AG04450 (cell line): Measurements from ENCODE around the gene TXK. TPM values are rescaled to one million over a fixed set of nuclear protein-coding genes. Genes with fewer than 3 reads are reported as not detected.

ENCODE experiments used
- CTCF ChIA-PET: fragments of 300-600, 350-600 bp; formaldehyde crosslinking; extraction: SDS; loops from one replicate; lab custom pipeline; 2022; ENCODE audit warnings: antibody characterized with exemption, inconsistent platforms; lab: Charles Lee
- POLR2A ChIA-PET: fragments of 350-600 bp; formaldehyde crosslinking; extraction: SDS; loops from one replicate; lab custom pipeline; 2021; ENCODE audit warnings: antibody characterized with exemption, inconsistent platforms; lab: Yijun Ruan, JAX
- DNase-seq: peaks from one replicate; pipeline ENCODE4 v3.0.0-alpha.2; 2011; ENCODE audit warnings: low read depth, low spot score
- H3K27ac ChIP-seq: one replicate; pipeline ENCODE4 v1.5.1; 2012; ENCODE audit warnings: low read depth, low read length, control low read depth
- H3K27me3 ChIP-seq: one replicate; pipeline ENCODE4 v1.6.0; 2012; ENCODE audit warnings: low read length; ENCODE audit not compliant: control insufficient read depth, insufficient read depth
- H3K4me3 ChIP-seq: 2 replicates; pipeline ENCODE4 v1.5.1; 2011; ENCODE audit warnings: mild to moderate bottlenecking, low read depth, low read length, control low read depth
- H3K9me3 ChIP-seq: 2 replicates; pipeline ENCODE4 v1.5.1; 2012; ENCODE audit warnings: low read length; ENCODE audit not compliant: control insufficient read depth, insufficient read depth
- polyA plus RNA-seq: library from polyadenylated mRNA; depleted of rRNA; stranded (reverse); fragments of >200 nt; gene quantifications from 2 replicates; pipeline ENCODE4 v1.2.3, GENCODE V29; 2011
- TF ChIP-seq, protein P1 (sequence below): IDR thresholded peaks from 2 replicates; pipeline ENCODE4 v1.5.1; 2011; ENCODE audit warnings: low read depth, low read length, control low read depth, inconsistent platforms

Gene TXK
- polyA plus RNA-seq, 1 experiment: not detected

- TF ChIP-seq, protein P1, sequence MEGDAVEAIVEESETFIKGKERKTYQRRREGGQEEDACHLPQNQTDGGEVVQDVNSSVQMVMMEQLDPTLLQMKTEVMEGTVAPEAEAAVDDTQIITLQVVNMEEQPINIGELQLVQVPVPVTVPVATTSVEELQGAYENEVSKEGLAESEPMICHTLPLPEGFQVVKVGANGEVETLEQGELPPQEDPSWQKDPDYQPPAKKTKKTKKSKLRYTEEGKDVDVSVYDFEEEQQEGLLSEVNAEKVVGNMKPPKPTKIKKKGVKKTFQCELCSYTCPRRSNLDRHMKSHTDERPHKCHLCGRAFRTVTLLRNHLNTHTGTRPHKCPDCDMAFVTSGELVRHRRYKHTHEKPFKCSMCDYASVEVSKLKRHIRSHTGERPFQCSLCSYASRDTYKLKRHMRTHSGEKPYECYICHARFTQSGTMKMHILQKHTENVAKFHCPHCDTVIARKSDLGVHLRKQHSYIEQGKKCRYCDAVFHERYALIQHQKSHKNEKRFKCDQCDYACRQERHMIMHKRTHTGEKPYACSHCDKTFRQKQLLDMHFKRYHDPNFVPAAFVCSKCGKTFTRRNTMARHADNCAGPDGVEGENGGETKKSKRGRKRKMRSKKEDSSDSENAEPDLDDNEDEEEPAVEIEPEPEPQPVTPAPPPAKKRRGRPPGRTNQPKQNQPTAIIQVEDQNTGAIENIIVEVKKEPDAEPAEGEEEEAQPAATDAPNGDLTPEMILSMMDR: no peak
- ChIA-PET CTCF (interaction anchor here (2.0 to 5.0 kb wide), 2 partner anchors 13 to 419 kb away, joined by 11 to 38 read pairs; no protein-coding TSS in a partner anchor), POLR2A (no interaction called here)
- H3K27me3 ChIP-seq: peaks cover 3% of the 10 kb centered on the region
- no peak for DNase-seq
- no peak overlapping the region for H3K4me3 ChIP-seq
- H3K27ac ChIP-seq: no peak overlapping the region
- H3K9me3 ChIP-seq: no peaks in the 10 kb centered on the region; the same call in 1 of the 2 replicates
Measured at GRCh38 chr4:48126621-48127020, 7.4 kb downstream of the TXK start.

DNA sequence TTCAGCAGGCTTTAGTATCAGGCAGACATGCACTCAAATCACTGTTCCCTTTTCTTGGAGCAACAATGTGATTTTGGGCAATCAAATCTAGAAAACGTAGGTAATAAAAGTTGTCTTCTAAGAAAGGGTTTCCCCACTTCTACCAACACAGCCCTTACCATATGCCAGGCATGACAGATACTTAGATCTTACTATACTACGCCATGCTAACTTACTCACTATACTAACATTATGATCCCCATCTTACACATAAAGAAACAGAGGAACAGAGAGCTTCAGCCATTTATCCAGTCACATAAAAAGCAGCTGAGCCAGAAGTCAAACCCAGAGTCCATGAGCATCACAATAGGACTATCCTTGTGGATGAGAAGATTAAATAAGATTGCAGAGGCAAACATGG, 9.2 kb downstream of the TXK start:
- POLR2A ChIA-PET: no interaction called here
- H3K27me3 ChIP-seq: peaks cover 7% of the 10 kb centered on the region

DNA sequence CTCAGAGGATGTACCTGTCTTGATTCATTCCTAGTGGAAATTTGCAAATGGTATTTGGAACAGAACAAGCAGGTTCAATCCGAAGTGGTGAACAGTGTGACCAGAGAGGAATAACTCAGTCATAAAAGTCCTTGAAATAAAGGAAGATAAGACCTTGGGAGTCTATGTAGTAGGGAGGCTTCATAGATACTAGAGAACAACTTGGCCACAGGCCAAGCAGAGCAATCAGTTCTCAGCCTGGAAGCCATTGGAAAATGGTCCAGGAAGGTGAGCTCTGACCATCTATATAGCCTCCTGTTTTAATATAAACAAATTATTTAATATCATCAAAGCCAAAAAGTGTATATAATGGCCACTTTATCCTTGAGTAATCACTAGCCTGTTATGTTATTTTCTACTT, 11.3 kb downstream of the TXK start:
- CTCF ChIA-PET: interaction anchor here (0.8 kb wide), 1 partner anchor 13 kb away, joined by 4 read pairs; no protein-coding TSS in a partner anchor

More for the DNA sequence above, 9.2 kb downstream of the TXK start:
- H3K27ac ChIP-seq: no peak overlapping the region
- no peak overlapping the region for H3K4me3 ChIP-seq
- TF ChIP-seq, protein P1: no peak
- H3K9me3 ChIP-seq: no peaks in the 10 kb centered on the region; the same call in 1 of the 2 replicates
- CTCF ChIA-PET: interaction anchor here (1.4 kb wide), 1 partner anchor 15 kb away, joined by 4 read pairs; no protein-coding TSS in a partner anchor
- no peak for DNase-seq

GRCh38 chr4:48121180-48121579, 12.9 kb downstream of the TXK start:
- CTCF ChIA-PET: no interaction called here
- DNase-seq: no peak

More for the DNA sequence above, 11.3 kb downstream of the TXK start:
- H3K27ac ChIP-seq: no peak overlapping the region
- TF ChIP-seq, protein P1: no peak
- no peak overlapping the region for H3K4me3 ChIP-seq
- POLR2A ChIA-PET: no interaction called here
- no peaks in the 10 kb centered on the region for H3K9me3 ChIP-seq
- no peak for DNase-seq
- peaks cover 9% of the 10 kb centered on the region for H3K27me3 ChIP-seq

DNA sequence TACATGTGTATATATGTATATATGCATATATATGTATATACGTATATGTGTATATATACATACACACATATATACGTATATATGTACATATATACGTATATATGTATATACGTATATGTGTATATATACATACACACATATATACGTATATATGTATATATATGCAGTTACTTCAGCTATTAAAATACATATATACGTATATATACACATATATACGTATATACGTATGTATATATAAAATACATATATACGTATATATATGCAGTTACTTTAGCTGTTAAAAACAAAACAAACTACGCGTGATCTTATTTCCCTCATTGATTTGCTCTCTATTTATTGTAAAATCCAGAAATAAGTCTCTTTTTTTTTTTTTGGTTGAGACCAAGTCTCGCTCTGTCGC, 13.9 kb downstream of the TXK start:
- no peak for DNase-seq
- Histone ChIP-seq H3K4me3 (no peak overlapping the region), H3K27me3 (peaks cover 9% of the 10 kb centered on the region), H3K27ac (no peak overlapping the region), H3K9me3 (no peaks in the 10 kb centered on the region)
- POLR2A ChIA-PET: no interaction called here
- TF ChIP-seq, protein P1: no peak
- CTCF ChIA-PET: no interaction called here

More at GRCh38 chr4:48121180-48121579, 12.9 kb downstream of the TXK start:
- Histone ChIP-seq H3K4me3 (no peak overlapping the region), H3K27ac (no peak overlapping the region), H3K27me3 (peaks cover 9% of the 10 kb centered on the region), H3K9me3 (no peaks in the 10 kb centered on the region)
- POLR2A ChIA-PET: no interaction called here
- TF ChIP-seq, protein P1: no peak
